IMR-90 (cell line): ENCODE data around the gene TBC1D22B. TPM values are rescaled to one million over a fixed set of nuclear protein-coding genes. Genes with fewer than 3 reads are reported as not detected.

Source experiments
- ATAC-seq: fragments of 200-7000 bp; cut with Tn5 transposase; 2 replicates; pipeline ENCODE4 v1.9.1; 2020; ENCODE audit warnings: low read depth, mild to moderate bottlenecking, moderate library complexity
- BruUV-seq: library from RNA; stranded (reverse); fragments of 400-500 nt; replicated peaks from 2 replicates; lab custom pipeline; 2021; lab: Mats Ljungman, UMichigan
- CTCF ChIA-PET: fragments of 300-600 bp; formaldehyde crosslinking; extraction: SDS; loops from one replicate; lab custom pipeline; 2021; ENCODE audit warnings: antibody characterized with exemption; lab: Yijun Ruan, JAX
- POLR2A ChIA-PET: fragments of 300-600 bp; sonication (Branson Sonifier 250); formaldehyde crosslinking; loops from one replicate; lab custom pipeline; 2022; ENCODE audit warnings: antibody characterized with exemption; ENCODE audit not compliant: unreplicated experiment; lab: Charles Lee
- DNase-seq: peaks from one replicate; pipeline ENCODE4 v3.0.0; 2013
- H2AFZ ChIP-seq: replicated peaks from 2 replicates; pipeline ENCODE3; 2013; ENCODE audit warnings: low read length, mild to moderate bottlenecking; ENCODE audit not compliant: poor library complexity
- H2AK5ac ChIP-seq: 2 replicates; pipeline ENCODE4 v1.6.1; 2013; ENCODE audit warnings: low read depth, low read length, inconsistent platforms
- H2AK9ac ChIP-seq: replicated peaks from 2 replicates; pipeline ENCODE3; 2013; ENCODE audit warnings: mild to moderate bottlenecking, low read depth, low read length, moderate library complexity; ENCODE audit not compliant: poor library complexity
- H2BK120ac ChIP-seq: 2 replicates; pipeline ENCODE4 v1.6.1; 2013; ENCODE audit warnings: low read depth, low read length, inconsistent platforms
- H2BK15ac ChIP-seq: 3 replicates; pipeline ENCODE4 v1.6.1; 2013; ENCODE audit warnings: low read depth, low read length, inconsistent platforms
- H2BK20ac ChIP-seq: 2 replicates; pipeline ENCODE4 v1.6.1; 2013; ENCODE audit warnings: low read depth, mild to moderate bottlenecking, inconsistent platforms, low read length, moderate library complexity
- H2BK5ac ChIP-seq: 2 replicates; pipeline ENCODE4 v1.6.1; 2013; ENCODE audit warnings: mild to moderate bottlenecking, low read depth, low read length, inconsistent platforms; ENCODE audit not compliant: poor library complexity, severe bottlenecking
- H3K14ac ChIP-seq: replicated peaks from 2 replicates; pipeline ENCODE4 v1.6.1; 2013; ENCODE audit warnings: low read depth, low read length, inconsistent platforms
- H3K18ac ChIP-seq: 2 replicates; pipeline ENCODE4 v1.6.1; 2013; ENCODE audit warnings: low read depth, low read length, control low read depth
- H3K23ac ChIP-seq: 2 replicates; pipeline ENCODE4 v1.6.1; 2013; ENCODE audit warnings: low read depth, low read length, inconsistent platforms
- H3K27ac ChIP-seq: 2 replicates; pipeline ENCODE4 v1.5.1; 2013; ENCODE audit warnings: mild to moderate bottlenecking, control low read depth, low read length; ENCODE audit not compliant: insufficient read depth
- H3K27me3 ChIP-seq: 2 replicates; pipeline ENCODE4 v1.6.1; 2013; ENCODE audit warnings: low read length; ENCODE audit not compliant: control insufficient read depth, insufficient read depth
- H3K36me3 ChIP-seq: 2 replicates; pipeline ENCODE4 v1.6.1; 2013; ENCODE audit warnings: low read length, mixed read lengths; ENCODE audit not compliant: control insufficient read depth, insufficient read depth
- H3K4ac ChIP-seq: 2 replicates; pipeline ENCODE4 v1.6.1; 2013; ENCODE audit warnings: low read depth, low read length, inconsistent platforms
- H3K4me1 ChIP-seq: 2 replicates; pipeline ENCODE4 v1.6.1; 2013; ENCODE audit warnings: low read length, mixed read lengths; ENCODE audit not compliant: control insufficient read depth, insufficient read depth
- H3K4me2 ChIP-seq: 2 replicates; pipeline ENCODE4 v1.6.1; 2013; ENCODE audit warnings: low read depth, mild to moderate bottlenecking, control low read depth, low read length, moderate library complexity
- H3K4me3 ChIP-seq: 2 replicates; pipeline ENCODE4 v1.5.1; 2013; ENCODE audit warnings: low read depth, mild to moderate bottlenecking, control low read depth, low read length, moderate library complexity; ENCODE audit not compliant: insufficient read depth
- H3K56ac ChIP-seq: 2 replicates; pipeline ENCODE4 v1.6.1; 2013; ENCODE audit warnings: low read length, inconsistent platforms; ENCODE audit not compliant: insufficient read depth; ENCODE audit errors: extremely low read depth
- H3K79me1 ChIP-seq, 2 experiments: 2 replicates each; pipeline ENCODE4 v1.6.1; 2013; ENCODE audit warnings: low read length in 2 of 2, inconsistent platforms in 1 of 2, low read depth in 1 of 2
- H3K9ac ChIP-seq: 2 replicates; pipeline ENCODE4 v1.6.1; 2013; ENCODE audit warnings: low read depth, low read length, control low read depth
- H3K9me1 ChIP-seq: 2 replicates; pipeline ENCODE4 v1.6.1; 2013; ENCODE audit warnings: low read length, inconsistent platforms; ENCODE audit not compliant: insufficient read depth
- H3K9me3 ChIP-seq: 2 replicates; pipeline ENCODE4 v1.6.1; 2013; ENCODE audit warnings: low read length; ENCODE audit not compliant: control insufficient read depth, insufficient read depth
- H4K20me1 ChIP-seq: 2 replicates; pipeline ENCODE4 v1.6.1; 2013; ENCODE audit warnings: low read length, inconsistent platforms; ENCODE audit not compliant: insufficient read depth
- H4K5ac ChIP-seq: 2 replicates; pipeline ENCODE4 v1.6.1; 2013; ENCODE audit warnings: mild to moderate bottlenecking, low read depth, low read length, control low read depth
- H4K8ac ChIP-seq, 2 experiments: 2 replicates each; pipeline ENCODE4 v1.6.1; 2013; ENCODE audit warnings: low read depth in 2 of 2, low read length in 2 of 2, control low read depth in 1 of 2, inconsistent platforms in 1 of 2
- H4K91ac ChIP-seq: 2 replicates; pipeline ENCODE4 v1.6.1; 2013; ENCODE audit warnings: low read depth, low read length, inconsistent platforms; ENCODE audit not compliant: insufficient read depth
- BHLHE40 ChIP-seq: fragments of 150-350 bp; IDR thresholded peaks from 2 replicates; pipeline ENCODE4 v1.6.1; 2016; ENCODE audit warnings: mild to moderate bottlenecking, low read depth, low read length
- CEBPB ChIP-seq: IDR thresholded peaks from 2 replicates; pipeline ENCODE4 v1.6.1; 2012; ENCODE audit warnings: low read depth, low read length, improper control_type of control experiment
- CHD1 ChIP-seq: IDR thresholded peaks from 2 replicates; pipeline ENCODE4 v1.6.1; 2012; ENCODE audit warnings: low read depth, low read length, improper control_type of control experiment
- CTCF ChIP-seq: conservative IDR thresholded peaks from 2 replicates; pipeline ENCODE4 v1.5.1; 2012; ENCODE audit warnings: mild to moderate bottlenecking, low read depth, low read length, improper control_type of control experiment
- ELK1 ChIP-seq: fragments of 150-350 bp; IDR thresholded peaks from 2 replicates; pipeline ENCODE4 v1.6.1; 2016; ENCODE audit warnings: low read depth, mild to moderate bottlenecking, low read length, moderate library complexity, borderline replicate concordance
- FOS ChIP-seq: fragments of 150-350 bp; IDR thresholded peaks from 2 replicates; pipeline ENCODE4 v1.6.1; 2016; ENCODE audit warnings: low read depth, low read length
- MAFK ChIP-seq: IDR thresholded peaks from 2 replicates; pipeline ENCODE4 v1.6.1; 2012; ENCODE audit warnings: low read depth, low read length, improper control_type of control experiment
- MAZ ChIP-seq: IDR thresholded peaks from 2 replicates; pipeline ENCODE4 v1.6.1; 2012; ENCODE audit warnings: low read depth, mild to moderate bottlenecking, low read length, improper control_type of control experiment, moderate library complexity, borderline replicate concordance
- MXI1 ChIP-seq: IDR thresholded peaks from 2 replicates; pipeline ENCODE4 v1.6.1; 2012; ENCODE audit warnings: low read depth, mild to moderate bottlenecking, low read length, moderate library complexity, borderline replicate concordance
- NFE2L2 ChIP-seq: fragments of 150-350 bp; IDR thresholded peaks from 2 replicates; pipeline ENCODE4 v1.6.1; 2016; ENCODE audit warnings: low read depth, mild to moderate bottlenecking, low read length
- POLR2A ChIP-seq: IDR thresholded peaks from 2 replicates; pipeline ENCODE4 v1.6.1; 2012; ENCODE audit warnings: mild to moderate bottlenecking, low read depth, low read length
- RAD21 ChIP-seq: IDR thresholded peaks from 2 replicates; pipeline ENCODE4 v1.6.1; 2012; ENCODE audit warnings: low read length, improper control_type of control experiment
- RCOR1 ChIP-seq: IDR thresholded peaks from 2 replicates; pipeline ENCODE4 v1.6.1; 2012; ENCODE audit warnings: mild to moderate bottlenecking, low read length, improper control_type of control experiment; ENCODE audit not compliant: insufficient replicate concordance
- RFX5 ChIP-seq: IDR thresholded peaks from 2 replicates; pipeline ENCODE4 v1.8.0; 2012; ENCODE audit warnings: low read depth, mild to moderate bottlenecking, low read length, moderate library complexity
- SMC3 ChIP-seq: fragments of 150-350 bp; IDR thresholded peaks from 2 replicates; pipeline ENCODE4 v1.6.1; 2016; ENCODE audit warnings: low read depth, mild to moderate bottlenecking, antibody characterized with exemption, low read length, moderate library complexity
- USF2 ChIP-seq: fragments of 150-350 bp; IDR thresholded peaks from 2 replicates; pipeline ENCODE4 v1.6.1; 2017; ENCODE audit warnings: mild to moderate bottlenecking, antibody characterized with exemption, low read length, low read depth
- WGBS, 2 experiments: methylation state at CpG; one replicate each; pipeline versions ENCODE4 v1.1.5 to v1.1.7; 2013; ENCODE audit warnings: missing lambda C conversion rate in 2 of 2; ENCODE audit not compliant: insufficient read length in 1 of 2; ENCODE audit errors: extremely low coverage in 2 of 2; 5-methylcytosine and 5-hydroxymethylcytosine counted together
- dilution Hi-C: fragments of 300-500 bp; cut with HindIII; formaldehyde crosslinking; loops from one replicate; pipeline ENCODE4 v1.14.3; 2018; ENCODE audit warnings: low sequenced_read_pairs; ENCODE audit not compliant: unreplicated experiment
- in situ Hi-C: fragments of 300-500 bp; cut with MboI; formaldehyde crosslinking; loops from 3 replicates; pipeline ENCODE4 v1.14.3; 2019; ENCODE audit warnings: low sequenced_read_pairs, inconsistent platforms, mixed read lengths
- intact Hi-C: fragments of 100-400 bp; cut with micrococcal nuclease; formaldehyde crosslinking; loops from 2 replicates; pipeline ENCODE4 v1.10.0; 2022
- polyA plus RNA-seq, 3 experiments: library from polyadenylated mRNA; depleted of rRNA; stranded (reverse); fragments of >200 nt; gene quantifications; 2 replicates each; pipeline ENCODE4 v1.2.3, GENCODE V29; 2012; ENCODE audit warnings: low replicate concordance in 1 of 3
- total RNA-seq: library from RNA; depleted of rRNA; stranded (reverse); fragments of >200 nt; gene quantifications from 2 replicates; pipeline ENCODE4 v1.2.3, GENCODE V29; 2012

The TBC1D22B gene
- total and polyA plus RNA-seq, 2 of the 4 experiments (the other 2 are of a cell fraction), result 6.6 to 7.5 TPM

GRCh38 chr6:37285861-37286311, 28.3 kb downstream of the TBC1D22B start:
- ATAC-seq (no peak), DNase-seq (no peak)
- H2BK15ac ChIP-seq, result no peak overlapping the region
- H3K4me2 ChIP-seq, result no peak overlapping the region
- CTCF ChIA-PET, result no interaction called here
- H4K20me1 ChIP-seq, result peaks cover 8% of the 10 kb centered on the region
- peaks cover 46% of the 10 kb centered on the region for H3K36me3 ChIP-seq
- no peak overlapping the region for H3K14ac ChIP-seq
- no peak overlapping the region for H4K91ac ChIP-seq
- no peak overlapping the region for H3K56ac ChIP-seq
- no peak overlapping the region for H2BK120ac ChIP-seq
- intact Hi-C loops (no loop called here), in situ Hi-C loops (no loop called here), dilution Hi-C loops (no loop called here)
- no peak overlapping the region for H3K4me3 ChIP-seq
- no peak overlapping the region for H3K4ac ChIP-seq
- no peak overlapping the region for H2BK5ac ChIP-seq
- no peak overlapping the region for H4K8ac ChIP-seq
- no peak overlapping the region for H3K27ac ChIP-seq
- POLR2A ChIA-PET, result no interaction called here
- no peak overlapping the region for H3K18ac ChIP-seq
- no peak for TF ChIP-seq MAZ
- no peak for TF ChIP-seq USF2
- no peak for TF ChIP-seq RFX5
- TF ChIP-seq BHLHE40, result no peak
- TF ChIP-seq MAFK, result no peak
- TF ChIP-seq NFE2L2, result no peak
- TF ChIP-seq MXI1, result no peak
- TF ChIP-seq POLR2A, result no peak
- no peak for TF ChIP-seq RCOR1
- TF ChIP-seq RAD21, result no peak
- TF ChIP-seq CTCF, result no peak
- TF ChIP-seq SMC3, result no peak
- TF ChIP-seq CEBPB, result no peak
- TF ChIP-seq CHD1, result no peak
- no peak for TF ChIP-seq ELK1
- TF ChIP-seq FOS, result no peak
- BruUV-seq, result no TSS peak
- no peak overlapping the region for H2AFZ ChIP-seq
- H3K9ac ChIP-seq, result no peak overlapping the region
- H2AK5ac ChIP-seq, result no peak overlapping the region
- WGBS, 2 experiments, result no CpG with 5 or more reads among the region's 4 CpGs
- no peak overlapping the region for H3K23ac ChIP-seq
- no peaks in the 10 kb centered on the region for H3K27me3 ChIP-seq
- H3K9me1 ChIP-seq, result peaks cover 13% of the 10 kb centered on the region; the same call in 1 of the 2 replicates
- peaks cover 14% of the 10 kb centered on the region for H3K4me1 ChIP-seq
- no peak overlapping the region for H2BK20ac ChIP-seq
- H3K9me3 ChIP-seq, result no peaks in the 10 kb centered on the region
- H2AK9ac ChIP-seq, result no peak overlapping the region
- H4K5ac ChIP-seq, result no peak overlapping the region
- peaks cover 16 to 24% of the 10 kb centered on the region in 2 experiments for H3K79me1 ChIP-seq
